ENCODE data around the gene WDCP.

Gene WDCP

DNA sequence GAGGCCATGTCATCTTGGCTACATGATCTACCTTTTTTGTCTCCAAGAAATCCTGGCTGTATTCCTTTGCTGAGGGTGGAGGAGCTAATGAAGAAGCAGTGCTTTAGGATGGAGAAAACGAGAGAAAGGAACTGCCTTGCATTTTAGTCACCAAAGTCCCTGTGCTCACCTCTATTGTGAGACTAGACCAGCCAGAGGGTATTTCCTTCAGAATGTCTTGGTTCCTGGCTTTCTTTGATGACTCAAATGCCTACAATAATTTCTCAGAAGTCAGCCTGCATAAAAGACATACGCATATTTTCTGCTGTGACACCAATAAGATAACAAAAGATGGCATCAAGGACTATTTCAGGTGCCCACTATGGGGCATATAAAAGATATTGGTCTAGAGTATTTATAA, 18.1 kb upstream of the WDCP start:
- in situ Hi-C loops (cut with HindIII; ENCODE audit: low sequenced_read_pairs), result no loop called here
- no peak for DNase-seq (ENCODE audit: low read depth, low spot score)
- no peak overlapping the region for H3K4me3 ChIP-seq (ENCODE audit: low read depth, low read length)
- TF ChIP-seq, protein P1, sequence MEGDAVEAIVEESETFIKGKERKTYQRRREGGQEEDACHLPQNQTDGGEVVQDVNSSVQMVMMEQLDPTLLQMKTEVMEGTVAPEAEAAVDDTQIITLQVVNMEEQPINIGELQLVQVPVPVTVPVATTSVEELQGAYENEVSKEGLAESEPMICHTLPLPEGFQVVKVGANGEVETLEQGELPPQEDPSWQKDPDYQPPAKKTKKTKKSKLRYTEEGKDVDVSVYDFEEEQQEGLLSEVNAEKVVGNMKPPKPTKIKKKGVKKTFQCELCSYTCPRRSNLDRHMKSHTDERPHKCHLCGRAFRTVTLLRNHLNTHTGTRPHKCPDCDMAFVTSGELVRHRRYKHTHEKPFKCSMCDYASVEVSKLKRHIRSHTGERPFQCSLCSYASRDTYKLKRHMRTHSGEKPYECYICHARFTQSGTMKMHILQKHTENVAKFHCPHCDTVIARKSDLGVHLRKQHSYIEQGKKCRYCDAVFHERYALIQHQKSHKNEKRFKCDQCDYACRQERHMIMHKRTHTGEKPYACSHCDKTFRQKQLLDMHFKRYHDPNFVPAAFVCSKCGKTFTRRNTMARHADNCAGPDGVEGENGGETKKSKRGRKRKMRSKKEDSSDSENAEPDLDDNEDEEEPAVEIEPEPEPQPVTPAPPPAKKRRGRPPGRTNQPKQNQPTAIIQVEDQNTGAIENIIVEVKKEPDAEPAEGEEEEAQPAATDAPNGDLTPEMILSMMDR (IDR thresholded peaks at IDR 0.05; ENCODE audit: low read depth, low read length), result no peak

GRCh38 chr2:24058564-24059271, 11.5 kb upstream of the WDCP start:
- in situ Hi-C loops (cut with HindIII; ENCODE audit: low sequenced_read_pairs), result no loop called here
- H3K4me3 ChIP-seq (ENCODE audit: low read depth, low read length), result no peak overlapping the region
- TF ChIP-seq, protein P1 (IDR thresholded peaks at IDR 0.05; ENCODE audit: low read depth, low read length), result no peak
- DNase-seq (ENCODE audit: low read depth, low spot score), result no peak

- in situ Hi-C loops (cut with HindIII; ENCODE audit: low sequenced_read_pairs), result no loop called here
- TF ChIP-seq, protein P1 (IDR thresholded peaks at IDR 0.05; ENCODE audit: low read depth, low read length), result no peak
- no peak overlapping the region for H3K4me3 ChIP-seq (ENCODE audit: low read depth, low read length)
- DNase-seq (ENCODE audit: low read depth, low spot score), result no peak
Observed at GRCh38 chr2:24055750-24056149, 8.6 kb upstream of the WDCP start.

DNA sequence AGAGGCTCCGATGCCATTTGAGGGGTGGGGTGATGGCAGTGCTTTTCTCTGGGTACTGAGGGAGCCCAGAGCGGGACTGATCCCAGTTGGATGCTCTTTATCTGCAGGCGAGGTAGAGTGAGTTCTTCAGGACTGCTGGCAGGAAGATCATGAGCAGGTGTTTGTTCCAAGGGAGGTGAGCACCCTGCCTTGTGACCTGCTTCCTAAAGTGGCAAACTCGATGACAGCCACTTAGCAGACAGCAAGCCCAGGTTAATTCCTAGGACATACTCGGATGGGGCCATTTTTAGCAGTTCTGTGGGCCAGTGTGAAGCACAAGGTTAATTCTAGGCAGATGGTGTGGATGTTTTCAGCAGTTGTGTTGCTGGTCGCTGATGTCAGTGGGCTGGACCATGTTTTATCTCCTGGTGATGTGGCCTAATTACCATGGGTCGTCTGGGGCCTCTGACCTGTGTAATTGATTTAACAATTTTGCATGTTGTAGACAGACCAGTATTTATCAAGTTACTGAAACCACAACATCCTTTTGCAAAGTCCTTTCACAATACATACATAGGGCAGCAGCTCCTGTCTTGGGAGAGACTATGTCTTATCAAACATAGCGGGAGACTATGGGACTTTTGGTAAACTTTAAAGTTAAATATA, 7.3 kb upstream of the WDCP start:
- in situ Hi-C loops (cut with HindIII; ENCODE audit: low sequenced_read_pairs), result no loop called here
- H3K4me3 ChIP-seq (ENCODE audit: low read depth, low read length), result no peak overlapping the region
- TF ChIP-seq, protein P1 (IDR thresholded peaks at IDR 0.05; ENCODE audit: low read depth, low read length), result no peak
- no peak for DNase-seq (ENCODE audit: low read depth, low spot score)

DNA sequence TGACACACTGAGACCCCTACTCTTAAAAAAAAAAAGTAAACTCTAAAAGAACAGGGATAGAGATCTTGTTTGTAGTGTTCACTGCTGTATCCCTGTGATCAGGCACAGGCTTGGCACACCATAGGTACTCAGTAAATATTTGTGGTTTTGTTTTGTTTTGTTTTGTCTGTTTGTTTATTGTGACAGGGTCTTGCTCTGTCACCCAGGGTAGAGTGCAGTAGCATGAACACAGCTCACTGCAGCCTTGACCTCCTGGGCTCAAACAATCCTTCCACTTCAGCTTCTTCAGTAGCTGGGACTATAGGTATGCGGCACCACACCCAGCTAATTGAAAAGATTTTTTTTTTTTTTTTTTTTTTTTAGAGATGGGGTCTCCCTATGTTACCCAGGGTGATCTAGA, 5.8 kb upstream of the WDCP start:
- in situ Hi-C loops (cut with HindIII; ENCODE audit: low sequenced_read_pairs), result no loop called here
- no peak for DNase-seq (ENCODE audit: low read depth, low spot score)
- TF ChIP-seq, protein P1 (IDR thresholded peaks at IDR 0.05; ENCODE audit: low read depth, low read length), result no peak
- H3K4me3 ChIP-seq (ENCODE audit: low read depth, low read length), result no peak overlapping the region

DNA sequence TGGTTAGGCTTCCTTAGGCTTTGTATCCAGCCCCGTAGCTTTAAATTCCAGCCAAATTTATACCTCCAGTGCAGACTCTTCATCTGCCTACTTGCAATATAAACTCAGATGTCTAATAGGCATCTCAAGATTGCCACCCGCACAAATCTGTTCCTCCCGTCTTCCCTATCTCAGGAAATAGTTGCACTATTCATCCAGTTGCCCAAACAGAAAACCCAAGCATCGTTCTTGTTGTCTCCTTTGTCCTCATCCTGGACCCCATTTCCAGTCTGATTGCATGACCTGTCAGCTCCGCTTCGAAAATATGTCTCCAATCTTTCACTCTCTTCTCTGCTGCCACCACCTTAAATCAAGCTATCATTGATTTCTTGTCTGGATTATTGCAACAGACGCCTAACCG, 4.6 kb upstream of the WDCP start:
- no peak for DNase-seq (ENCODE audit: low read depth, low spot score)
- TF ChIP-seq, protein P1 (IDR thresholded peaks at IDR 0.05; ENCODE audit: low read depth, low read length), result no peak
- in situ Hi-C loops (cut with HindIII; ENCODE audit: low sequenced_read_pairs), result no loop called here
- H3K4me3 ChIP-seq (ENCODE audit: low read depth, low read length), result no peak overlapping the region
